Type B pancreatic cell (in vitro differentiated cells): ENCODE data around the gene BMP6. TPM values are rescaled to one million over a fixed set of nuclear protein-coding genes. Genes with fewer than 3 reads are reported as not detected.

ENCODE experiments used
- DNase-seq: peaks from one replicate; pipeline ENCODE4 v3.0.0; 2021; ENCODE audit warnings: mixed read lengths; ENCODE audit not compliant: unreplicated experiment; ENCODE audit errors: extremely low spot score
- H3K27ac Mint-ChIP-seq: 2 replicates; pipeline ENCODE4 v1.8.0; 2021; ENCODE audit warnings: mild to moderate bottlenecking, mixed read lengths
- H3K27me3 Mint-ChIP-seq: 2 replicates; pipeline ENCODE4 v1.8.0; 2021; ENCODE audit warnings: mixed read lengths
- H3K36me3 Mint-ChIP-seq: 2 replicates; pipeline ENCODE4 v1.8.0; 2021; ENCODE audit warnings: mixed read lengths
- H3K4me1 Mint-ChIP-seq: one replicate; pipeline ENCODE4 v1.8.0; 2021; ENCODE audit warnings: mixed read lengths; ENCODE audit not compliant: unreplicated experiment
- H3K4me3 Mint-ChIP-seq: 2 replicates; pipeline ENCODE4 v1.8.0; 2021; ENCODE audit warnings: mild to moderate bottlenecking, mixed read lengths
- H3K9me3 Mint-ChIP-seq: 2 replicates; pipeline ENCODE4 v1.8.0; 2021; ENCODE audit warnings: mixed read lengths
- total RNA-seq: library from RNA; stranded (reverse); gene quantifications from 2 replicates; pipeline ENCODE4 v1.2.1, GENCODE V29; 2021; ENCODE audit warnings: low replicate concordance
- TF ChIP-seq, protein P1 (sequence below): fragments of 200-600 bp; sonication (generic); conservative IDR thresholded peaks from 2 replicates; pipeline ENCODE4 v1.5.0; 2021; ENCODE audit warnings: antibody characterized with exemption, mild to moderate bottlenecking

BMP6 gene
- total RNA-seq, 1 donor from 2014 or later = 1.8 TPM

DNA sequence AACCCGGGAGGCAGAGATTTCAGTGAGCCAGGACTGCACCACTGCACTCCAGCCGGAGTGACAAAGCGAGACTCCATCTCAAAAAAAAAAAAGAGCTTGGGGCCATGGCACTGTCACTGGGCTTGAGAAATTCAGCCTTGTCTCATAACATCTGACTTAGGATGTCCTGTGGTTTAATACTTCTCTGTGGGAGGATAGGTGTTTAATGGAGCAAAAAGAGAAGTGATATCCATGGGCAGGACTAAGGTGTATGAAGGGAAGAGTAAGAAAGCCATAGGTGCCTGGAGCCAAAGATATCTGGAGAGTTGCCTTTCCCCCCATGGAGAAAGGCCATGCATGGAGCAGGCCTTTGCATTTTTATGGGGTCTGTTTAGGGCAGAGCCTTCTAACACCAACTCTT, 11.2 kb downstream of the BMP6 start:
- Mint-ChIP-seq H3K27me3 (peaks cover 58% of the 10 kb centered on the region), H3K4me3 (no peak overlapping the region), H3K9me3 (no peaks in the 10 kb centered on the region), H3K27ac (no peak overlapping the region), H3K36me3 (no peaks in the 10 kb centered on the region), H3K4me1 (no peaks in the 10 kb centered on the region)
- TF ChIP-seq, protein P1, sequence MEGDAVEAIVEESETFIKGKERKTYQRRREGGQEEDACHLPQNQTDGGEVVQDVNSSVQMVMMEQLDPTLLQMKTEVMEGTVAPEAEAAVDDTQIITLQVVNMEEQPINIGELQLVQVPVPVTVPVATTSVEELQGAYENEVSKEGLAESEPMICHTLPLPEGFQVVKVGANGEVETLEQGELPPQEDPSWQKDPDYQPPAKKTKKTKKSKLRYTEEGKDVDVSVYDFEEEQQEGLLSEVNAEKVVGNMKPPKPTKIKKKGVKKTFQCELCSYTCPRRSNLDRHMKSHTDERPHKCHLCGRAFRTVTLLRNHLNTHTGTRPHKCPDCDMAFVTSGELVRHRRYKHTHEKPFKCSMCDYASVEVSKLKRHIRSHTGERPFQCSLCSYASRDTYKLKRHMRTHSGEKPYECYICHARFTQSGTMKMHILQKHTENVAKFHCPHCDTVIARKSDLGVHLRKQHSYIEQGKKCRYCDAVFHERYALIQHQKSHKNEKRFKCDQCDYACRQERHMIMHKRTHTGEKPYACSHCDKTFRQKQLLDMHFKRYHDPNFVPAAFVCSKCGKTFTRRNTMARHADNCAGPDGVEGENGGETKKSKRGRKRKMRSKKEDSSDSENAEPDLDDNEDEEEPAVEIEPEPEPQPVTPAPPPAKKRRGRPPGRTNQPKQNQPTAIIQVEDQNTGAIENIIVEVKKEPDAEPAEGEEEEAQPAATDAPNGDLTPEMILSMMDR = no peak
- DNase-seq = no peak

DNA sequence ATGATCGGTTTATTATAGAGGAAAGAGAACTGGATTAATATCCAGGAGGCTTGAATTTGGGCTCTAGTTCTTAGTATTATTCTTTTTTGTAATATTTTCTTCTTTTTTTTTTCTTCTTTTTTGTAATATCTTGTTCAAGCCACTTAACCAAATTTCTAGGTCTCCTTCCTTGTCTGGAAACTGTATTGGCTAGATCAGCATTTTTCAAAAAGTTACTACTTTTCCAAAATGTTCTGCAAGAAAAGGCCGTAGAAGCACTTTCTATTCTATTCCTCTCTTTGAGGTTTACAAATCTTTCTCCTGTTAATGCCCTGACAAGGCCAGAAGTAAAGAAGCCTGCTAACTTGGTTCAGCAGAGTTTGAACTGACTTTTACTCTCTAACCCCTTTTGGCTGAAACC, 12.0 kb downstream of the BMP6 start:
- no peak for DNase-seq
- H3K36me3 Mint-ChIP-seq = no peaks in the 10 kb centered on the region
- H3K27me3 Mint-ChIP-seq = peaks cover 60% of the 10 kb centered on the region
- H3K9me3 Mint-ChIP-seq = no peaks in the 10 kb centered on the region
- no peaks in the 10 kb centered on the region for H3K4me1 Mint-ChIP-seq
- H3K4me3 Mint-ChIP-seq = no peak overlapping the region
- H3K27ac Mint-ChIP-seq = no peak overlapping the region
- TF ChIP-seq, protein P1 = no peak

DNA sequence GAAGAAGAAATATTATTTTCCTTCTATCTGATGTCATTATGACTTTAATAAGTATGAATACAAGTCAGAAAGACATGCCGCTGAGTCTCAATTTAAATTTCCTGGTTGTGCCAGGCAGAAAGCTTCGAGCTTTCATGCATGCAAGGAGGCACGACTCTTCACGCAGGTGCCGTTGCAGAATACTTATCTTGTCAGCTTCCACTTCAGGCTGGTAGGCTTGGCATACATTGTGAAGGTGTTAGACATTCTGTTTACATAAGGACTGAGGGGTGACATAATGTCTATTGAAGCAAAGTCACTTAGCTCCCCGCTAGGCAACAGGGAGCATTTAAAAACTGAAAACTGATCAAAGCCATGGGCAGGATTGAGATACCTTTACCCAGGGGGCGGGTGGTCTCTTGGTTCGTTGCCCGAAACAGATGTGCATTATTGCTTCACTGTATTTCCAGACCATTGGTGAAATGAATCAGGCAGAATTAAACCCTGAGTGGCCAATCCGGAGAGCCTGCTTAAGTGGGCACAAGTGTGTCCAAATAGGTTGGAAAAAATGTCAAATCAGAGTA, 16.4 kb downstream of the BMP6 start:
- no peaks in the 10 kb centered on the region for H3K4me1 Mint-ChIP-seq
- TF ChIP-seq, protein P1 = no peak
- no peak overlapping the region for H3K27ac Mint-ChIP-seq
- H3K36me3 Mint-ChIP-seq = no peaks in the 10 kb centered on the region
- H3K27me3 Mint-ChIP-seq = peaks cover 50% of the 10 kb centered on the region
- no peaks in the 10 kb centered on the region for H3K9me3 Mint-ChIP-seq
- no peak for DNase-seq
- H3K4me3 Mint-ChIP-seq = no peak overlapping the region

DNA sequence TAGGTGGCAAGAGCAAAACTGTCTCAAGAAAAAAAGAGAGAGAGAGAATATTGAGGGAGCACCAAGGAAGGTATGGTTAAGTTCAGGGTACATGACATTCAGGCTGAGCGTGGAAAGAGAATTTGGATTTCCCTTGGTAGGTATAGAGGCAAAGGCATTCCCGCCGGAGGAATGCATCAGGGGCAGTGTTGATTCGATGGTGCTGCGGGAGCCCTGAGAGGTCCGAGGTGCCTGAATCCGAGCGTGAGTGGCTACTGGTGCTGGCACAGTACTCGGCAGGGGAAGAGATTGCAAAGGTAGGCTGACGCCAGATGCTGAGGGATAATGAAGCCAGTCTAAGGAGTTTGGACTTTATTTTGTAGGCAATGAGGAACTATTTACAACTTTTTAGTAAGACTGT, 20.0 kb downstream of the BMP6 start:
- Mint-ChIP-seq H3K4me3 (no peak overlapping the region), H3K27ac (no peak overlapping the region), H3K9me3 (no peaks in the 10 kb centered on the region), H3K4me1 (no peaks in the 10 kb centered on the region), H3K27me3 (peaks cover 33% of the 10 kb centered on the region), H3K36me3 (no peaks in the 10 kb centered on the region)
- no peak for DNase-seq
- TF ChIP-seq, protein P1 = no peak

DNA sequence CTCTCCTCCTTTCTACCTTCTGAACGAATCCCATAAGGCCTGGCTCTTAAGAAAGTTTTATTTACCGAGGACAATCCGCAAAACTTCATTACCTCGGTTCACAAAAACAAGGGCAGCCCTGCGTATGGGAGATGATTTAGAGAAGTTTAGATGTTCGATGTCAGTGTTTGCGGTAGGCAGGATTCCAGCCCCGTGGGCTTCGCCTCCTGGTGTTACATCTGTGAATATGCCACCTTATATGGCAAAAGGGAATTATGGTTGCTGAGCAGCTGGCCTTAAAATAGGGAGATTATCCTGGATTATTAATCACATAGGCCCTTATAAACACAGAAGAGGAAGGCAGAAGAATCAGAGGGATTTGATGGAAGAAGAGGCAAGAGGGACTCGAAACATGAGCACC, 21.1 kb downstream of the BMP6 start:
- no peaks in the 10 kb centered on the region for H3K4me1 Mint-ChIP-seq
- no peak overlapping the region for H3K4me3 Mint-ChIP-seq
- H3K27ac Mint-ChIP-seq = no peak overlapping the region
- H3K27me3 Mint-ChIP-seq = peaks cover 26% of the 10 kb centered on the region
- H3K9me3 Mint-ChIP-seq = no peaks in the 10 kb centered on the region
- no peaks in the 10 kb centered on the region for H3K36me3 Mint-ChIP-seq
- TF ChIP-seq, protein P1 = no peak
- DNase-seq = no peak

DNA sequence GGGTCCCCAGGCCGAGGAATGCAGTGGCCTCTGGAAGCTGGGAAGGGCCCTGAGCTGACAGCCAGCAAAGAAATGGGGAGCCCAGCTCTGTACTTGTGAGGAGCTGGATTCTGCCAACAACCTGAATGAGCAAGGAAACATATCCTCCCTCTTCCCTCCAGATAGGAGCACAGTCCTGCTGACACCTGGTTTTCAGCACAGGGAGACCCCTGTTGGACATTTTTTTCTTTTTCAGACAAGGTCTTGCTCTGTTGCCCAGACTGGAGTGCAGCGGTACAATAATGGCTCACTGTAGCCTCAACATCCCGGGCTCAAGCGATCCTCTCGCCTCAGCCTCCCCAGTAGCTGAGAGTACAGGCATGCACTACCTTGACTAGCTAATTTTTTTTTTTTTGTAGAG, 21.5 kb downstream of the BMP6 start:
- Mint-ChIP-seq H3K4me3 (no peak overlapping the region), H3K36me3 (no peaks in the 10 kb centered on the region), H3K27me3 (peaks cover 22% of the 10 kb centered on the region)

More for the DNA sequence above, 21.5 kb downstream of the BMP6 start:
- no peak for DNase-seq
- Mint-ChIP-seq H3K9me3 (no peaks in the 10 kb centered on the region), H3K27ac (no peak overlapping the region), H3K4me1 (no peaks in the 10 kb centered on the region)
- TF ChIP-seq, protein P1 = no peak
